Activated gamma-delta T cell treated with anti-CD3 and anti-CD28 coated beads, Interleukin-2, amount 50 U/mL, for 16 hours (primary cell): ENCODE results near the gene WNT10A.

Experiments
- DNase-seq: peaks from one replicate; pipeline ENCODE4 v3.0.0-alpha.2; 2020; ENCODE audit warnings: low read depth

The WNT10A gene

DNA sequence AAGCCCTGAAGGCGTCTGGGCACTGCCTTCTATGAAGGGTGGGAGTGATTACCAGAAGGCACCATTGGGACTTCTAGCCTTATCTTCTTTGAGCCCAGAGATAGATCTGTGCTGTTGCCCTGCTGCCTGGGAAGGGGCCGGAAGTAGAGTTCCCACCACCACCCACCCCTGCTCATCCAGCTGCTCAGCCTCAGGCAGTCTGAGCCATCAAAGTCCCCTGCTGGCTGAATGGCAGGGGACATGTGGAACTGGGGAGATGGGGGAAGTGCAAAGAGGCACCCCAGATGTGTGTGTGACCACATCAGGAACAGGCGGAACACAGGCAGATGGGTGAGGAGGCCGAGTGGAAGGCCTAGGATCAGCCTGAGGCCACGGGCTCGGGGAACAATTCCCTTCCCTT is 3.3 kb upstream of the WNT10A start:
- DNase-seq: no peak

DNA sequence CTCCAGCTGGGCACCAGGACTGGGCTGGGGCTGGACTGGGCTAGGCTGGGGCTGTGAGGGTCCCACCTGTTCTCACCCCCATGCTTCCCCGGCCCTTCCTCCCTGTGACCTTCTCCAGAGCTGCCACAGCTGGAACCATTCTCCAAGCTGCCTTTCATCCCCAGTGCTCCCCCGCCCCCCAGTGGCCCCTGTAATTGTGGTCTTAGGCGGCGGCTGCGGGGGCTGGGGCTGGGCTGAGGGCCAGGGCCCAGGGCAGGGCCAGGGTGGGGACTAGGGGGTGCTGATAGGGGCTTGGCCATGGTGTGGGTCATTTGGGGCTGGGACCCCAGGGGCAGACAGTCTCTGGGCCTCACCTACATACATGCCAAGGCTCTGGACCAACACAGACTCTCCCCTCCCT is 2.8 kb upstream of the WNT10A start:
- no peak for DNase-seq

DNA sequence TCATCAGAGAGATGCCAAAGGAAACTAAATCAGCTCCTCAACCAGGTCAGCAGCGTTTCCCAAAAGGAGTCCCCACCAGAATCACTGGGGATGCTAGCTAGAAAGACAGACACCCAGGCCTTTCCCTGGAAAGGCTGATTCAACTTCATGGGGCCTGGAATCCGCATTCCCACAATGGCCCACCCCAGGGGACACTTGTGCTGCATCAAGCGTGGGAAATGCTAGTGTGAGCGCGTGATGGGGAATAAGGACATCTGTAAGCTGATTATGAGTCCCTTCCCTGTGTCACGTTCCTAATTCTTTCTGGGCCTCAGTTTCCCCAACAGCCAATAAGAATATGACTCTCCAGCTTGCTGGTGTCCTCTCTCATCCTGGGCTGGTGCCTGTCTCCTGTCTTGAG is 2.2 kb upstream of the WNT10A start:
- no peak for DNase-seq

DNA sequence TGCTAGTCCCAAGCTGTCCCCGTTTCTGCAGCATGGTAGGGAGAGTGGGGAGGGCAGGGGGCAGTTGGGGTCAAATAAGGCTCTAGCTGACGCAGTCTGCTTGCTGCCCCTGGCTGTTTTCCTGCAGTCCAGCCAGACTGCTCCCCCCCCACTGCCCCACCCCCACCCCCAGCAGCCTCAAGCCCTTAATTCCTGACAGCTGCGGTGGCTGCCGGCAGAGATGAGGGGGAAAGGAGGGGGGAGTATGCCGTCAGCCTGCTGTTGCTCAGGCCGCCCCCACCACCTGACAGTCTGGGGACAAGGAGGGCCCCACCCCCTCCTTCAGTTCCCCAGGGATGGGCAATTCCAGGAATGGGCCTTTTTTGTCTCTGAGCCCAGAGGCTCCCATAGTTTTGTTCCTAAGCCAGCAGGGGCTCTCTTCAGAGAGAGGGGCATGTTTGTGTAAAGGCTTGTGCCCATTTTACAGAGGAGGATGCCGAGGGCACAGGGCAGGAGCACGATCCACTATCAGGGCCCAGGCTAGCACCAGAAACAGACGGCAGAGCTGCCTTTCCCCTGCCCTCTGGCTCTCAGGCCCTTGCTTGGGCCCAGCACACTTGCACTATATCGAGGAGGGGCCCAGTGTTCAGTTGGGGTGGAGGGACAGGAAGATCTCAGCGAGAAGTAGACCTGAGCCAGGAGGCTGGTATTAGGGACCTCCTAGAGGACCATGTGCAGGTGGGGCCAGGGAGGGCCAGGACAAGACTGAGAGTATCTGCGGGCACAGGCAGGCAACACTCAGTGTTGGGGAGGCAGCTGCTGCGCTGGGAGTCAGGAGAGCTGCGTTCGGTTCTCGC is 1.5 kb upstream of the WNT10A start:
- DNase-seq: no peak

DNA sequence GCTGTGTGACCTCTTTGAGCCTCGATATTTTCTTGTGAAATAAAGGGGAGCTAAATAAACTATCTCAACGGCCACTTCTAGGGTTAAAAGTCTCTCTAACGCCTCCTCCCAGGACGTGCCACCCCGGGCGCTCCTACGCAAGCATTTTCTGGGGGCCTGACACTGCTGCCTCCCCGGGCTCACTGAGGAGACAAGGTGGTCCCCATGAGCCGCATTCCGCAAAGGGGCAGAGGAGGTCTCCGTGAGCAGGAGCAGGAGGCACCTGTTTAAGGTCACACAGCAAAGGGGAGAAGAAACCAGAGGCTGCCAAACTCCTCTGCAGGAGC is 913 bp upstream of the WNT10A start:
- DNase-seq: no peak

DNA sequence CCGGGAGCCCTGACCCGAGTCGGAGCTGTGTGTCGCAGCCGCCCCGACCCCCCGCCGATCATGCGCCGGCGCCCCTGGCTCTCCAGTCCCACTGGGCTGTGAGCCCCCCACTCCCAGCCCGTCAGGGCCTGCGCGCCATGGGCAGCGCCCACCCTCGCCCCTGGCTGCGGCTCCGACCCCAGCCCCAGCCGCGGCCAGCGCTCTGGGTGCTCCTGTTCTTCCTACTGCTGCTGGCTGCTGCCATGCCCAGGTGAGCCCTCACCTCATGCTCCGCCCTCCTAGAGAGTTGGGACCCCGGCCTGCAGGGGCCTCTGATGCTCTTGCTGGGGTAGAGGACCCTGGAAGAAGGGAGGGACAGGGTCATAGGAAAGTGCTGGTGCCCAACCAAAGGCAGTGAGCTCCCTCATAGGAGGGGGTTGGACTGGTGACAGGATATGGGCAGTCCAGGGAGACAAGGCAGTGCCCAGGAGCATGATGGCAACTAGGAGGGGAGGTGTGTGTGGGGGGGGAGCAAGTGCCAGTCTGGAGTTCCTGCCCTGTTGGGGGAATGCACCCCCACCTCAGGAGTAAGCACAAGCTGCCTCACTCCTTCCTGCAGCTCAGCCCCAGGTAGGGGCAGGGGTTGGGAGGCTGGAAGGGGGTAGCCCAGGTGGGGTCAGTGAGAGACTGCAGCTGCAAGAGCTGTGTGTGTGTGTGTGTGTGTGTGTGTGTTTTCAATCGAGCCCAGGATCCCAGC is 375 bp downstream of the WNT10A start:
- no peak for DNase-seq

DNA sequence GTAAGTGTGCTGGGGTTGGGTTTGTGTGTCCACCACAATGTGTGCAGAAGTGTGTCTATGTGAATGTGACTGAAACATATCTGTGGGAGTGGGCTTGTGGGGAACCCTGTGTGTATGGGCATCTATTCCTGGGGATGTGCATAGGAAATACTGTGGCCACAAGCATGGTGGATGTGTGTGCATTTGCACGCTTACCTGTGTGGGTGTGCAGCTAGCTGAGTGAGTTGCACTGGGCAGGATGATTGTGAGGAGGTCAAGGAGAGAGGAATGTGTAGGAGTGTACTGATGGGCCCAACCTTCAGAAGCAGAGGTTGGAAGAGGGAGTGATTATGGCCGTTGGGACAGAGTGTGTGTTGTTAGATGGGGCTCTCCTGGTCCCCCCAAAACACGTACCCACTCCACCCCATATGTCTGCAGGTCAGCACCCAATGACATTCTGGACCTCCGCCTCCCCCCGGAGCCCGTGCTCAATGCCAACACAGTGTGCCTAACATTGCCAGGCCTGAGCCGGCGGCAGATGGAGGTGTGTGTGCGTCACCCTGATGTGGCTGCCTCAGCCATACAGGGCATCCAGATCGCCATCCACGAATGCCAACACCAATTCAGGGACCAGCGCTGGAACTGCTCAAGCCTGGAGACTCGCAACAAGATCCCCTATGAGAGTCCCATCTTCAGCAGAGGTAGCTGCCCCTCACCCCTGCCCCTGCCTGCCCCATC is 1.2 kb downstream of the WNT10A start:
- DNase-seq: no peak

DNA sequence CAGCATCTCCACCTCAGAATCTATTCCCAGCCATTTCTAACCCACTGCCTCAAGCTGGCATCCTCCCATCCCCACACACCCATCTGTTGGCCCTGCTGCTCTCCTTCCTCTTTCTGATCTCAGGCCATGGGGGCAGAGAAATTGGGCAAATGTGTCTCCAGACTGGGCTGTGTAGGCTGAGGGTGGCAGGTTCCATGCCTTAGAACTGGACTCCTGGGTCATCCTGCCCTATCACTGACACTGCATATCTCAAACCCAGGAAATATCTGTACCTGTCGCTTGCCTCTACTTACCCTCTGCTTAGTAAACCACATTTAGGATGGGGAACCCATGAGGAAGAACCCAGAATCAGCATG is 1.8 kb downstream of the WNT10A start:
- no peak for DNase-seq

DNA sequence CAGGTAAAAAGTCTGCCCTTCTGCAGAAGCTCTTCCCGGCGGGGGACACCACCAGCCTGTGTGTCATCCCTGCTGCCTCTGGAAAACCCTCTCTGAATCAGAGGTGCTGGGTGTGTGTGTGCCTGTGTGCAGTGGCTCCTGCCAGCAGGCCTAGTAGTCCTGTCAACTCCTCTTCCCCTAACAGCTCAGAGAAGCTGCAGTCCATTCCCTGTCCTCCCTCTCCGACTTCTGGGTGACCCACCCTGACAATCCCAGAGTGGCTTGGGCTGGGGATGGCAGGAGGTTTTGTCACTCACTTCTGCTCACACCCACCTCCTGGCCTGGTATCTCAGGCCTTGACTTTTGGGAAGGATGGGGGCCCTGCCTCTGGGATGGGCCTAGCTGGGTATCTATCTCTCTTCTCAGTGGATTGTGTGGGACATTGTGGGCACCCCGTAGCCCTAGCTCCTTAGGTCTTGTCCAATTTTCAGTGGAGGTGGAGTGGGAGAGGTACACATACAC is 2.3 kb downstream of the WNT10A start:
- DNase-seq: no peak

DNA sequence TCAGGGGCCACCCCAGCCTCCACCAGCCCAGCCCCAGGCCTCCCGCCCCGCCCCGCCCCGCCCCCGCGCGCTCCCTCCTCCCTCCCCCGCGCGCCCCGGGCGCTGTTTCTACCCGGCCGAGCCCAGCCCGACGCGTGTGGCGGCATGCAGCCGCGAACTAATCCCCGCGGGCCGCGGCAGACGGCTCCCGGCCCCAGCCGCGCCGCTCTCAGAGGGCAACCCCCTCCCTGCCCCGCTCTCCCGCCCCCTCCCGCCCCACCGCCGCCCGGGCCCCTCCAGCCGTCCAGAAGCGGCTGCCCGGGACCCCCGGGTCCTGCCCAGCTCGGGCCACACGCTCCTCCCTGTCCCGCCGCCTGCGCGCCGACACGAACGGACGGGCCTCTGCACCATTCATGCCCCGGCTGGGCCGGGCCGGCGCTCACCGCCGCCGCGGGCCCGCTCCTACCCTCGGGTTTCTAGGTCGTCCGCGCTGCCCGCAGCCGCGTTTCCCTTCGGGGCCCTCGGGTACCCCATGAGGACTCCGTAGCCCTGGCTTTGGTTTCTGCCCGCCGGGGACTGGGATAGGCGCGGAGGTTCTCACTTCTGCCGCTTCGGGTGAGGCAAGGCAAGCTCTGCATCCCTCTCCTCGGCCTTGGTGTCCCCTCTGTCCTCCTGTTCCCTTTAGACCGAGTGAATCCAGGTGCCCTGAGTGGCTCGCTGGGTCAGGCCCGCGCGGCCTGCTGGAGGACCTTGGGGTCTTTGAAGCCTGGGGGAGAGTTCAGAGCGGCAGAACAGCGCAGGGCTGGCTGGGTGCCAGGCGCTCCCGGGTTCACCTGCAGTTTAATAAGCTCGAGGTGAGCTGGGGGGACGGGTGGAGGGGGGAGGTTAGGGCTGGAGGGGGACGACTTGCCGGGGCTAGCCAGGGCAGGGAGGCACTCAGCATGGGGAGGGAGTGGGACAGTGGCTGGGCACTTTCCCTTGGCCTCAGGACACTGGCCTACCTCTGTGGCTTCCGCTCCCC is 3.1 kb downstream of the WNT10A start:
- DNase-seq: no peak

DNA sequence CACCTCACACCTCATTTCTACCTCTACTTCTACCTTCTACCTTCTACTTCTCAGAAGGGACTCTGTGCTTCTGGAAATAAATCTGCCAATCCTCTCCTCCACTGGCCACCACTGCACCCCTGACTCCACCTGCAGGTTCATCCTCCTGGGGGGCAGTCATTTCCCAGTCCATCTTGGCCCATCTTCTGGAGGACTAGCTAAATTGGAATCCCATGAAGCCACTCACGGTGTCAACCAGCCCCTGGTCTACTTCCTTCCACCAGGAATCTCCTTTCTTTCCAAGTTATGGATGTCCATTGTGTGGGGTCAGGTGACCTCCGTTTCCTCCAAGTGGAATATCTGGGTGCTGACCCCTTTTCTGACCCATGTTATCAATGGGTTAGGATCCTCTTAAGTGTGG is 3.9 kb downstream of the WNT10A start:
- DNase-seq: no peak

DNA sequence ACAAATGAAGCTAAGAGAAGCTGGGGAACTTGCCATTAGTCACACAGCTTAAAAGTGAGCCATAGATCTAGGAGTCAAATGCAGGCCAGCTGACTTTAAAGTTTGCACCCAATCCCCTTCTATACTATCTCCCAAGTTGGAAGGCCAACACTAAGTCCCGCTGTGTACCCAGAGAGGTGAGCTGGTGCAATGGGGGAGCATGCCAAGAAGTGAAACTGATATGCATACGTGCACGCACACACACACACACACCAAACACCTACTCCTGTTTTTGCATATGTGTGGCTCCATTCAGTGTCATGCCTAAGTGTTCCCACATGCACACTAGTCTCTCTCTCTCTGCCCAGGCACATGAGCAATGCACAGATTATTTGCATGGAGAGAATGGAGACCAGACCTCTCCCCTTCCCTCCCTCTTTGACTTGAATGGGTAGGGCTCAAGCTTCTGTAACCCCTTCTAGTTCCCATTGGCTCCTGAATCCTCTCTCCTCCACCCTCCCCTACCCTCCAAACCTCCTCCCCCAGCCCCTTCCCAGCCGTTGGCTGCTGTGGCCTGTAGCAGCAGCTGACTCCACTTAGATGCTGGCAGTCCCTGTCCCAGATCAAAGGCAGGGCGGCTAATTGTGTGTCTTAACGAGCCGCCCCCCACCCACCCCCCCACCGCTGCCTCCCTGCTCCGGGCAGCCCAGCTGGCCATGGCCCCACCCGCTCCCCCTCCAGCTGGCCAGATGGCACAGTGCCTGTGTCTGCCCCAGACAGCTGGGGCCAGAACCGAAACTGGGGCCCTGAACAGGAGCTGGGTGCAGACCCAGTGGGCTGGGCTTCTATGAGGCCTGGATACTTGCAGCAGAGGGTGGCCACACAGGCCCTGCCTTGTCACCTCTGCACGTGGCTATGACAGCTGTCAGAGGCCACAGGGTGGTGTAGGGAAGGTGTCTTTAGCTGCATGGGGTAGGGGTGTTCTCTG is 5.6 kb downstream of the WNT10A start:
- no peak for DNase-seq

DNA sequence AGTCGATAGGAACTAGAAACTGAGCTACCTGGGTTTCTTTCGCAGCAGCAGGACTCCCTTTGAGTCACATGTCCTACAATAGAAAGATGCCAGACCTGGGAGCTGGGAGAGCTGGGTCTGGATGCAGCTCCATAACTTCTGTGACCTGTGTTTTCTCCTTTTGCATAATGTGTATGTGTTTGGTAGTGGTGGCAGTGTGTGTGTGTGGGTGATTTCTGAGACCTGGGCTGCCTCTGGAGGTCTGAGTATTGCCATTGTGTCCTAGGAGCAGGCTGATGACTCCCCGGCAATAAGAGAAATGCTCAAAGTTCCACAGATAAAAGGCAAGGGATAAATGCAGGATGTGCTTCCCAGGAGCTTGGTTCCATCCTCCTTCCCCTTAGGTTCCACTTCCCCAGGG is 6.4 kb downstream of the WNT10A start:
- DNase-seq: no peak

DNA sequence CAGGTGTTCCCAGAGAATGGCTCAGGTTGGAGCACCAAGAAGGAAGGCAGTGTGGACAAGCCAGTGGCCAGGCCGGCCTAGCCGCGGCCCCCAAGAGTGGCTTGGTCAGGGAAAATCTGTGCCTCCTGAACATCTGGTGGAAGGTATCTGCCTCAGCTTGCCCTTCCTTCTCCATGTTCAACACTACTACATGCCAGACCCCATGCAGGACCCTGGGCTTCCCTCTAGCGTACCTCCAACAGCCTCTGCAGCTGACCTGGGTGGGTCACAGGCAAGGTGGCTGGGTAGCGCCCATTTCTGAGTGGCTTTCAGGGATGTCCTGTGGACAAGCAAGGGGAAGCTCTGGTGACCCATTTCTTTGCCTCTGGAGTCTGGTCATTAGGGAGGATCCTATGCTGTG is 7.7 kb downstream of the WNT10A start:
- DNase-seq: no peak

DNA sequence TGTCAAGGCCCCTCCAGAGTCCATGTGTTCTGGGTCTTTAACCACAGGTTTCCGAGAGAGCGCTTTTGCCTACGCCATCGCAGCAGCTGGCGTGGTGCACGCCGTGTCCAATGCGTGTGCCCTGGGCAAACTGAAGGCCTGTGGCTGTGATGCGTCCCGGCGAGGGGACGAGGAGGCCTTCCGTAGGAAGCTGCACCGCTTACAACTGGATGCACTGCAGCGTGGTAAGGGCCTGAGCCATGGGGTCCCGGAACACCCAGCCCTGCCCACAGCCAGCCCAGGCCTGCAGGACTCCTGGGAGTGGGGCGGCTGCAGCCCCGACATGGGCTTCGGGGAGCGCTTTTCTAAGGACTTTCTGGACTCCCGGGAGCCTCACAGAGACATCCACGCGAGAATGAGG is 9.3 kb downstream of the WNT10A start:
- DNase-seq: no peak

DNA sequence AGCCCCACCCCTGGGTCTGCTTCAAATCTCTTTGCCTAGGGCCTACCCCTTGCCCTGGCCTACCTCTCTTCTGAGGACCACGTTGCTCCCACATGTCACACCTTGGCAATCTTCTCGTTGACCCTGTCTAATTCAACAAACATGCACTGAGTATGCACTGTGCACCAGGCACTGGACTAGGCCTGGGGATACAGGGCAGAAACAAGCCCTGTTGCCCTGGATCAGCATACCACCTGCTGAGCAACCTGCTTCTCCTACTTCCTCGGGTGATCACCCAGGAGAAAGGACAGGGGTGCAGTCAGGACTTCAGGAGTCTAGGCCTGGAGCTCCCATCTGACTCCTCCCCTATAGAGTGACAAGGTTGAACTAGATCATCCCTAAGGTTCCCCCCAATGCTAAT is 9.7 kb downstream of the WNT10A start:
- no peak for DNase-seq

DNA sequence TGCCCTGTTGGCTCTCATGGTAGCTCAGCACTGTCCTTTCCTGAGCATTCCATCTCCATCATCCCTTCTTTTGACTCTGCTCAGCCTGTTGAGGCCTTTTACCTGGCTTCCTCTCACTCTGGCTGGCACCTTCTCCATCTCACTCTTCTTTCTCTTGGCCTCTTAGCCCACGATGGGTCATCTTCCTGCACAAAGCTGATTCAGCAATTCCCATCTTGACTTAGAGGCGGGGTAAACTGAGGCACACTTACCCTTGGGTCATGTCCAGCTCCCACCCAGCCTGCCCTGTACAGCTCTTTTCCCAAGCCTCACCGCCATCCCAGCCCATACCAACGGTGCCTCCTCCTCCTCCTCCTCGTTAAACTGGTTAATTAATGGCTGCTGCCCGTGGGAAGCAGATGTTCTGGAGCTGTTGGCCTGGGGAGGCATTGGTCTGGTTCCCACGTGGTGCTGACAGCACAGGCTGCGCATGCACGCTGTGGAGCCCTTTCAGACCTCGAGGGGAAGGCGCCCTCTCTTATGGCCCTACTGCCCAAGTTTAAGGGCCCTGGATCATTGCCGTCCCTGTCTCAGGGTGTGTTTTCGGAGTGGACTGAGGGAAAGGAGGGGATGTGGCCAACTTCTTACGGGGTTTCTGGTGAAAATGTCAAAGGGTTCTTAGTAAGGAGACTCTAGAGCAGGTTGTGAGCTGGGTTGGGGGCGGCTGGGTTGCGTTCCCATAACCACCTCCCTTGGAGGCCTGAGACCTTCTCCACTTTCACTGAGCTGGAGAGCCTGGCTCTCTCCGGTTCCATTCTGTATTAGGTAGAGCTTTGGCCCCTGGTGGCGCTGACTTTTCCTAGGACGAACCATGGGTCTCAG is 10.9 kb downstream of the WNT10A start:
- no peak for DNase-seq

DNA sequence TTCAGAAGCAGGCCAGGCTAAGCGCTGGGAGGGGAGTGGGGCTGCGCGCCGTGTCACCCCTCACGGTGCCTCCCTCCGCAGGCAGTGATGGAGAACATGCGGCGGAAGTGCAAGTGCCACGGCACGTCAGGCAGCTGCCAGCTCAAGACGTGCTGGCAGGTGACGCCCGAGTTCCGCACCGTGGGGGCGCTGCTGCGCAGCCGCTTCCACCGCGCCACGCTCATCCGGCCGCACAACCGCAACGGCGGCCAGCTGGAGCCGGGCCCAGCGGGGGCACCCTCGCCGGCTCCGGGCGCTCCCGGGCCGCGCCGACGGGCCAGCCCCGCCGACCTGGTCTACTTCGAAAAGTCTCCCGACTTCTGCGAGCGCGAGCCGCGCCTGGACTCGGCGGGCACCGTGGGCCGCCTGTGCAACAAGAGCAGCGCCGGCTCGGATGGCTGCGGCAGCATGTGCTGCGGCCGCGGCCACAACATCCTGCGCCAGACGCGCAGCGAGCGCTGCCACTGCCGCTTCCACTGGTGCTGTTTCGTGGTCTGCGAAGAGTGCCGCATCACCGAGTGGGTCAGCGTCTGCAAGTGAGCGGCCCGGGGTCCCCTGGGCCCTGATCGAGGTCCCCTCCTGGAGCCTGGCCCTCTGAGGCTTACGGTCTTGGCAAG is 12.2 kb downstream of the WNT10A start:
- peak; percentile 72 for DNase-seq
